ENCODE measurements around the gene CA10. TPM values are rescaled to one million over a fixed set of nuclear protein-coding genes. Genes with fewer than 3 reads are reported as not detected.

Gene CA10
- total and polyA plus RNA-seq, 2 of the 4 experiments (the other 2 are of a cell fraction), result not detected

- no TSS peak for BruUV-seq (replicated peaks)
- dilution Hi-C loops (cut with HindIII; ENCODE audit: low sequenced_read_pairs, unreplicated experiment), result no loop called here
- TF ChIP-seq ELK1 (IDR thresholded peaks at IDR 0.05; ENCODE audit: borderline replicate concordance, low read depth, low read length), result no peak
- TF ChIP-seq MAZ (IDR thresholded peaks at IDR 0.05; ENCODE audit: borderline replicate concordance, low read depth, low read length), result no peak
- TF ChIP-seq SMC3 (IDR thresholded peaks at IDR 0.05; ENCODE audit: low read depth, low read length), result no peak
- TF ChIP-seq USF2 (IDR thresholded peaks at IDR 0.05; ENCODE audit: low read depth, low read length), result no peak
- no peak for TF ChIP-seq CTCF (conservative IDR thresholded peaks at IDR 0.05; ENCODE audit: low read depth, low read length)
- TF ChIP-seq RAD21 (IDR thresholded peaks at IDR 0.05; ENCODE audit: low read length), result no peak
- in situ Hi-C loops (cut with MboI; ENCODE audit: low sequenced_read_pairs), result no loop called here
- intact Hi-C loops (cut with micrococcal nuclease), result no loop called here
- Histone ChIP-seq H2BK120ac (ENCODE audit: low read depth, low read length) (no peak overlapping the region), H3K14ac (replicated peaks; ENCODE audit: low read depth, low read length) (no peak overlapping the region), H4K20me1 (ENCODE audit: insufficient read depth, low read length) (no peaks in the 10 kb centered on the region), H3K4ac (ENCODE audit: low read depth, low read length) (no peak overlapping the region), H3K18ac (ENCODE audit: low read depth, low read length) (no peak overlapping the region), H3K4me1 (ENCODE audit: control insufficient read depth, insufficient read depth, low read length) (no peaks in the 10 kb centered on the region), H2BK15ac (ENCODE audit: low read depth, low read length) (no peak overlapping the region), H3K27me3 (ENCODE audit: control insufficient read depth, insufficient read depth, low read length) (no peaks in the 10 kb centered on the region), H3K23ac (ENCODE audit: low read depth, low read length) (no peak overlapping the region), H4K91ac (ENCODE audit: insufficient read depth, low read depth, low read length) (no peak overlapping the region), H3K4me3 (ENCODE audit: insufficient read depth, low read depth, low read length) (no peak overlapping the region), H3K9me3 (ENCODE audit: control insufficient read depth, insufficient read depth, low read length) (peaks cover 19% of the 10 kb centered on the region), H3K56ac (ENCODE audit: extremely low read depth, insufficient read depth, low read length) (no peak overlapping the region), H2AK5ac (ENCODE audit: low read depth, low read length) (no peak overlapping the region), H2BK5ac (ENCODE audit: low read depth, low read length, poor library complexity, severe bottlenecking) (no peak overlapping the region), H3K9me1 (ENCODE audit: insufficient read depth, low read length) (no peaks in the 10 kb centered on the region), H4K5ac (ENCODE audit: low read depth, low read length) (no peak overlapping the region), H3K27ac (ENCODE audit: insufficient read depth, low read length) (no peak overlapping the region), H3K9ac (ENCODE audit: low read depth, low read length) (no peak overlapping the region), H3K4me2 (ENCODE audit: low read depth, low read length) (no peak overlapping the region), H3K36me3 (ENCODE audit: control insufficient read depth, insufficient read depth, low read length) (no peaks in the 10 kb centered on the region), H2BK20ac (ENCODE audit: low read depth, low read length) (no peak overlapping the region), H4K8ac (ENCODE audit: low read depth in 2 of 2, low read length in 2 of 2) (no peak overlapping the region), H2AK9ac (replicated peaks; ENCODE audit: low read depth, low read length, poor library complexity) (no peak overlapping the region), H2AFZ (replicated peaks; ENCODE audit: low read length, poor library complexity) (no peak overlapping the region), H3K79me1 (ENCODE audit: low read depth in 1 of 2, low read length in 2 of 2) (no peaks in the 10 kb centered on the region)
- 29% methylated on average over 1 of the region's 4 CpGs; no CpG with 5 or more reads in 1 of the 2 experiments for WGBS, 2 experiments (ENCODE audit: extremely low coverage in 2 of 2, insufficient read length in 1 of 2)
- ChIA-PET CTCF (no interaction called here), POLR2A (ENCODE audit: unreplicated experiment) (no interaction called here)
- ATAC-seq (ENCODE audit: low read depth) (no peak), DNase-seq (no peak)
These were observed 210.4 kb downstream of the CA10 start for GRCh38 chr17:51948128-51948527.
